Activated CD8-positive, alpha-beta memory T cell treated with anti-CD3 and anti-CD28 coated beads for 1 hour (primary cell): Measurements from ENCODE around the gene GBA2.
A peak's percentile ranks its signal among the peaks of the same experiment; 100 is the strongest.

Experiments
- DNase-seq, 2 donors: peaks; one replicate each; pipeline ENCODE4 v3.0.0-alpha.2; 2020; ENCODE audit warnings: low read depth in 1 of 2; ENCODE audit errors: extremely low read depth in 1 of 2

The GBA2 gene

DNA sequence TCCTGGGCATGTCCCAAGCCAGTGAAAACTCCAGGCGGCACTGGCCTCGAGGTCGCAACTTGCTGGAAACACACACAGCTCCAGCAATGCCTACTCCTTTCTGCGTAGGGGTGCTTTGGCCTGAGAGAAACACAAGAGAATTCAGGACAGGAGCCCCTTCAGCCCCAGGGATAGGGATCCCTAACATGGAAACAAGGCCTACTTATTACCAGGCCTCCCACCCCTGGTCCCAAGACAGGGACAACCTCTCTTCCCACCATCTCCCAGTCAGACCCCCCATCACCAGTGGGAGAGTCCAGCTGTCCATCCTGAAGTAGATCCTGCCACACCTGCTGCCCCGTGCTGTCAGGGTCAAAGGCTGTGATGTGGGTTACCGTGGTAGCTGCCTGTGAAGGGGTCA, 8.8 kb downstream of the GBA2 start:
- DNase-seq = no peak

DNA sequence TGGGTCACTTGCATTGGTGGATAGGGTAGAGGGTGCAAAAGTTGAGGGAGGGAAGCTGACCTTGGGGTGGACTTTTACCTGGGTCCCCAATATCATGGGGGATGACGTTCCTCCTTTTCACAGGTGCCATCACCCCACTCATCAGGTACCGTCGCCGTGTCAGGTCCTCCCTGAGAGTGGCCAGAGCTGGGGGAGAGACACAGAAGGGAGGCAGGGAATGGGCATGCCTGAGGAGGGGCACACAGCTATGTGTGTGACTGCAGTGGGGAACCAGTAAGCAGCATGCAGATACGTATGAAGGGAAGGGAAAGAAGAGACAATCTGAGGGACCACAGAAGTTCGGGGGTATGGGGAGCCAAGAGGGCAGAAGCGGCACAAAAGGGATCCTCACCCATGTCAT, 10.1 kb downstream of the GBA2 start:
- no peak for DNase-seq

DNA sequence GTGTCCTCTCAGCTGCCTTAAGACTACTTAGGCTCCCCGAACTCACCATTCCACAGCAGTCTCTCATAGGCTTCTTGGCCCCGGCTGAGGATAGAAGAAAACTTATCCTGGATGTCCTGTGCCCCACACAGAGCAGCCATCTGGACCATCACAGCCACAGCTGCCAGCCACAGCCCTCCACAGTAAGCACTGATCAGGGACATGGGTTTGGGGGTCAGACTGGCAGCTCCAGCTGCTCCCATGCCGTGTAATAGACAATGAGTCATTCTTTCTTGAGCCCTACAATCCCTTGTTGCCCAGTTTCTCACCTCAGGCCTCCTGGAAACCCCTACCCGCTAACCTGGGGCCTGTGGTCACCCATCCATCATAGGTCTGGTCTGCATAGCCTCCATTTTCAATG, 10.8 kb downstream of the GBA2 start:
- no peak for DNase-seq

DNA sequence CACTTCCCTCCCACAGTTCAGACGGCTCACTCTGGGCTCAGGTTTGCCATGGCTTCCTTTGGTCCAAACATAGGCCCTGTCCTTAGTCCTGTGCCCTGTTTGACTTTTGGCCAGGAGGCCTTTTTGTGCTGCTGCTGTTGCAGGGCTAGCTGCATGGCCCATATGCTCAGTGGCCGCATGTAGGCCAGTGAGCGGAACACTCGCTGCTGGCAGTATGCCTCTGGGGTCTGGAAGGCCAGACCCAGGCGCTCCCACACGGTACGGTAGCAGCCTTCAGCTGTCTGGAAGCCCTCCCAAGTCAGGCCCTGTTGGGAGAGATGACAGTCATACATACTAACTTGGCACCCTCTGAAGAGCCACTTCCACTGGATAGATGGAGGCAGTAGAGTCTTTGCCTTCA, 11.9 kb downstream of the GBA2 start:
- DNase-seq = no peak

DNA sequence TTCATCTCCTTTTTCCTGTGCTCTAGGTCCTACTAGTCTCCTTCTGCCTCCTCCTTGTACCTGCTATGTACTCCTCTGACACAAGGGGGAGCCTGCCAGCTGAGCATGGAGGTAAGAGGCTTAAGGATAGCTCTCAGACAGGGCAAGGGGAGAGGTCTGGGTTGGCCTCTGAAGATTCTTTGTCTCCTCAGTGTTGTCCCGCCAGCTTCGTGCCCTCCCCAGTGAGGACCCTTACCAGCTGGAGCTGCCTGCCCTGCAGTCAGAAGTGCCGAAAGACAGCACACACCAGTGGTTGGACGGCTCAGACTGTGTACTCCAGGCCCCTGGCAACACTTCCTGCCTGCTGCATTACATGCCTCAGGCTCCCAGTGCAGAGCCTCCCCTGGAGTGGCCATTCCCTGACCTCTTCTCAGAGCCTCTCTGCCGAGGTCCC, 12.8 kb downstream of the GBA2 start:
- DNase-seq = peak in 1 of 2 donors; percentile 31

DNA sequence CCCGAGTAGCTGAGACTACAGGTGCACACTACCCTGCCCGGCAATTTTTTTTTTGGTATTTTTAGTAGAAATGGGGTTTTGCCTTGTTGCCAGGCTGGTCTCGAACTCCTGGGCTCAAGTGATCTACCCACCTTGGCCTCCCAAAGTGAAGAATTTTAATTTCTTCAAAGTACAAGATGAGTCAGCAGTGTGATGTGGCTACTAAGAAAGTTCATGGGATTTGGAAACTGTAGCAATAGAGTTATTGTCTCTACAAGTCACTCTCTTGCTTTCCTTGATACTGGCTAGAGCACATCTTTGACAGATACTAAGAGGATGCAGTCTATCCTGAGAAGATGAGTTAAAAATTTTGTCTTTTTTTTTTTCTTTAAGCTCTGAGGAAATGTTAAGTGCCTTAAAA, 14.9 kb downstream of the GBA2 start:
- DNase-seq = no peak

DNA sequence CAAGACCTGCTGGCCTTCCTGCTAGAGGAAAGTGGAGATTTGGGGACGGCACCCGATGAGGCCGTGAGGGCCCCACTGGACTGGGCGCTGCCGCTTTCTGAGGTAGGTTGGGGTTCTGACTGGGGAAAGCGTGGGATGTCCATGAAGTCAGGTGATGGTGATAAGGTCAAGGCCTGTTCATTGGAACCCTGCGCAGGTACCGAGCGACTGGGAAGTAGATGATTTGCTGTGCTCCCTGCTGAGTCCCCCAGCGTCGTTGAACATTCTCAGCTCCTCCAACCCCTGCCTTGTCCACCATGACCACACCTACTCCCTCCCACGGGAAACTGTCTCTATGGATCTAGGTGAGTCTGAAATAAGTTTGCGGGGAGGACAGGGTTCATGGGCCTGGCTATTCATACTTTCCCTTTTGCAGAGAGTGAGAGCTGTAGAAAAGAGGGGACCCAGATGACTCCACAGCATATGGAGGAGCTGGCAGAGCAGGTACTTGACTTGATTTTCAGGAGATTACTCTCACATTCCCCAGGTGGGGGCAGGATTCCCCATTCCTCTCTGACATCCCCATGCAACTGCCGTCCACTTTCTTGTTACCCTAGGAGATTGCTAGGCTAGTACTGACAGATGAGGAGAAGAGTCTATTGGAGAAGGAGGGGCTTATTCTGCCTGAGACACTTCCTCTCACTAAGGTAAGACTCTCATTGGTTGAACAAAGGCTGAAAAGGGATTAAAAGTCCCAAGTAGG, 16.1 kb downstream of the GBA2 start:
- no peak for DNase-seq

DNA sequence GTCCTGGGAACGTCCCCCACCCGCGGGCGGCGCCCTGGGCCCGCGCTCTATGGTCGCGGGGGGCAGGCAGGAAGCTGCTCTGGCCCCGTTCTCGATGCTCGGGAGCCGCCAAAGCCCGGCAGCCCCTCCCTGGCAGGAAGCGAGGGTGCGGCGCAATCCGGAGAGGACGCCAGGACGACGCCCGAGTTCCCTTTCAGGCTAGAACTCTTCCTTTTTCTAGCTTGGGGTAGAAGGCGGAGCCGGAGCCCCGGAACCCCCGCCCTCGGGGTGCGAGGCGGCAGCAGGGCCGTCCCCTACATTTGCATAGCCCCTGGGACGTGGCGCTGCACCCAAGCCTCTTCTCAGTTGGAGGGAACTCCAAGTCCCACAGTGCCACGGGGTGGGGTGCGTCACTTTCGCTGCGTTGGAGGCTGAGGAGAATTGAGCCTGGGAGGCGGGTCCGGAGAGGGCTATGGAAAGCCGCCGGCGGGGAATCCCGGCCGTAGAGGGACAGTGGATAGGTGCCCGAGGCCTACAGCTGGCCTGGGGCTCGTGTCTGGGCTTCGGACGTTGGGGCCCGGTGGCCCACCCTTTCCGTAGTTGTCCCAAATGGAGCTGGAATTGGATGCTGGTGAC, 16.7 kb downstream of the GBA2 start, which contains the start of the genes CREB3 and TLN1:
TSS of gene CREB3 (plus strand) at position 482 of the 615 bp plus-strand sequence. CDS start at position 589, 107 bp downstream.
TSS of gene TLN1 (minus strand) at position 11 of the 615 bp plus-strand sequence. CDS start 6,501 bp downstream, outside the sequence.
- DNase-seq = peak; percentile 92 to 93

DNA sequence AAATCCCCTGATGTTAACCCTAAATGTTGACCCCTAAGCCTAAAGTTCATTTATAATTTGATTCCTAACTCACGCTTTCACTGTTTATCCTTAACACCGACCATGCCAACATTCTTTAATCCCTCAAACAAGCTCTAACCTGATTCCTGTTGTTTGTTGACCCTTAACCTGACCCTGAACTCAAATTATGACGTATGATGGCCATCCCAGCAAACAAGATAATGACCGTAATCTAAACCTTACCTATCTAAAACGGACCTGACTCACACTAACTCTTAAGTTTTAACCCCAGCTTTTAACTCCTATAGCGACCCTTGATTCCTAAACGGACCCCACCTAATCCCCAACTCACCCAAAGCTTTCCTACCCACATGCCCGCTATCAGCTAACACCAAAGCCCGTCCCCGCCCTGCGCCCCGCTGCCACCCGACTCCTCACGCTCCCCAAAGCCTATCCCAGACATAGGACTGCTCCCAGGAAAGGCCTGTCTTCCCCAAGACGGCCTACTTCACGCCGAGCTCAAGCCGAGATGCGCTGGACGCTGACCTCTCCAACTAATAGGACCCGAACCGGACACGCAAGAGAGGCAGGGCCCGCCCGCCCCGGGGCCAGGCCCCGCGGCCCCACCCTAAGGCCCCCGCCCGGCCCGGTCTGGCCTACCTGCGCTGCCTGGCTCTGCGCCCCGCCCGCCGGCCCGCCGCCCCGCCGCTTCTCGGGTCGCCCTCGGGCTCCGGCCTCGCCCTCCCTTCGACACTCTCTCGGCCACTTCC, 17.4 kb downstream of the GBA2 start:
- DNase-seq = peak in 1 of 2 donors; percentile 23

DNA sequence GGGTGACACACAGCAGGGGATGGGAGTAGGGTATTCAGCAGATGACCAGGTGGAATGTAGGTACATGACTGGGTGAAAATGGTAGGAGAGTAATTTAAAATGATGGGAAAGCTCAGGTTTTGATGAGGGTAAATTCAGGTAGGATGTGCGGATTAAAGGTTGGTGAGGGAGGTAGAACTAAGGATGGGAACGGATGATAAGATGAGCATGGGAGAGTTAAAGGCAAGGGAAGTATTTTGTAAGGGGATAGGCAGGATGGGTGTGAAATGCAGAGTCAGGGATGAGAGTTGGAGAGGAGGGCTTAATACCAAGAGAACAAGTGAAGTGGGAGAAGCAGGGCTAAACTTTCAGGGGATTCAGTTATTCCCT, 18.6 kb downstream of the GBA2 start:
- DNase-seq = no peak

DNA sequence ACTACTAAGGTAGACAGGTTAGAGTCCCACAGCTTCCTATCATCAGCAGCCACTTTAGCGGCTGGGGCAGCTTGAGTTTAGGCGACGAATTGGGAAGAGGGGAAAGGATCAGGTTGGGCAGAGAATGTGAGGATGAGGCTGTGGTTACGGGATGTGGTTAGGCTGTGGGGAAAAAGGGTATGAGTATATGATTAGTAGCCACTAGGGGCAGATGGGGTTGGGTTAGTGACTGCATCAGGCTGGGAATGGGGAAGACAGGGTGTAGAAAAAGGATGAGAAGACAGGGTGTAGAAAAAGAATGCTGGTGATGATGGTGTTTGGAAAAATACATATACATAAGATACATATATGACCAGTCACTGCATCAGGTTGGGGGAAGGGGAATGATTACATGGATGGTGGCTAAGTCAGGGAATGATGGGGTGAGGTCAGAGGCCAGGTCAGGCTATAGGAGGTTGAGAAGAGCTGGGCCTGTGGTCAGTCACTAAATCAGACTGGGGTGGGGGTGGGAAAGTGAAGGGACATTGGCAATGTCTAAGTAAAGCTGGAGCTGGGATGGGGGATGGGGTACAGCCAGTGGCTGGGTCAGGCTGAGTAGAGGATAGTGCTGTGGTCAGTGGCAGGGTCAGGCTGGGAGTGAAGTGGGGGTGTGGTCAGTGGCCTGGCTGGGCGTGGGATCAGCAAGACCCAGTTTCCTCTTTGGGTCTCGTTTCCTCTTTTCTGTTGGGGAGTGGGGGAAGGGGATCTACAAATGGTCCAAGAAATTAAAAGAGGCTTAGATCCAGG, 19.1 kb downstream of the GBA2 start:
- DNase-seq = no peak

DNA sequence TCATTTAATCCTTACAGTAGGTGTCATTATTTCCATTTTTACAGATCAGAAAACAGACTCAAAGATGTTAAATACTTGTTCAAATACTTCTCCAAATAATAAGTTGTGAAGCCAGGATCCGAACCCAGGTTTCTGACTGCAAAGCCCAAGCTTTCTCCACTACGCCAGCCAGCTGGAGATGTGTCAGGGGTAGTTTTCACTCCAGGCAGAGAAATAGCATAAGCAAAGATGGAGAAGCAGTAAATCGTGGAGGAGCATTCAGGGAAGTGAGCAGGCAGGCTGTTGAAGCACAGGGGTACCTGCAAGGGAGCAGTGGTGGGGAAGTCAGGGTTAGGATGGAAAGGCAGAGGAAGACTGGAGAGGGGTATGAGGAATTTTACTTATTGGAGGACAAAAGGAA, 19.9 kb downstream of the GBA2 start:
- DNase-seq = no peak

DNA sequence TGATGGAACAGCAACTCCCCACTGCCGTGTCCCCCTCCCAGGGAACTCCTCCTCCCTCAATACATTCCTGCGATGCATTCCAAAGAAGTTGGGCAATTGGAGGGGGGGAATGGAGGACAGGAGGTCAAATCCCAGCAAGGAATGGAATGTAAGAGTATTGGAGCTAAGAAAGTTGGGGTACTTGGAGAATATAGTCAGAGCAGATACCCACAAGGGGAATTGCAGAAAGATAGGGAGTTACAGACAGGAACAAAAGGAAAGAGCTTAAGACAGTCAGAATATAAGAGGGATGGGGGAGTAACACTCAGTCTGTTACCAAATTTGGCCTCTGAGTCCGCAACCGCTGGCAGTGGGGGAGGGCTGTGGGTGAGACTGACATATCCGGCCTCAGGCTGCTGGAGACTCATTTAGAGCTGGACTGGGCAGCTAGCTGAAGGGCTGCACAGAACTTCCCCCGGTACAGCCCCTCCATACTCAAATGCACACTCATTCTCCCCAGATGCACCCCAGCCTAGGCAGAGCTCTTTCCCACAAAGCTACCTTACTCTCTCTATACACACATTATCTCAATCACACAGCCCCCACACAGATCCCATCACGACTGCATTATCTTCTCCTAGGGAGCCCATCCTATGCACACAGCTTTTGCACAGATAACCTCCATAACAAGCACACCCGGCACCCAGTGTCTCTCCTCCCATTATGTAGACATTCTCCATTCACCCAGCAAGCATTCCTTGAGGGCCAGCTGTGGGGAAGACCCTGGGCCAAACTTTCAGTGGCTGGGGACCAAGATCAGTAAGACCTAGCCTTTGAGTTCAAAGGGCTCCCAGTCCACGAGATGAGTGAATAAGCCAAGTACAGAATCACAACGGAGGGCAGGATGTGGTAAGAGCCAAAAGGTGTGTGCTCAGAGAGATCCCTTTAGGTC, 20.7 kb downstream of the GBA2 start:
- DNase-seq = no peak

DNA sequence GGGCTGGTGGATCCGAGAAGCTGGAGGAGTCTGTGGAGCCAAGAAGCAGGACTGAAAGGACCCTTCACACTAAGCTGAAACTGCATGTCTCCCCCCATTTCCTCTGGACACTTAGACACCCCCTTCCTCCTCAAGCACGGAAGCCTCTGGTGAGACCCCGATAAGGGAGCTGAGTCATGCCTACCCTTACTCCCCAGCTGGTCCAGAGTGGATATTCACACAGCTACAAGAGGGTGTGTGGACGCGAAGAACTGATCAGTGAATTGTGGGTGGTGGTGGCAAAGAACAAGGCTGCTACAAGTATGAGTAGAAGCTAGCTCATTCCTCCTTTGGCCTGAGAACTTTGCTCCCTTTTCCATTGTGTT, 21.4 kb downstream of the GBA2 start:
- no peak for DNase-seq

DNA sequence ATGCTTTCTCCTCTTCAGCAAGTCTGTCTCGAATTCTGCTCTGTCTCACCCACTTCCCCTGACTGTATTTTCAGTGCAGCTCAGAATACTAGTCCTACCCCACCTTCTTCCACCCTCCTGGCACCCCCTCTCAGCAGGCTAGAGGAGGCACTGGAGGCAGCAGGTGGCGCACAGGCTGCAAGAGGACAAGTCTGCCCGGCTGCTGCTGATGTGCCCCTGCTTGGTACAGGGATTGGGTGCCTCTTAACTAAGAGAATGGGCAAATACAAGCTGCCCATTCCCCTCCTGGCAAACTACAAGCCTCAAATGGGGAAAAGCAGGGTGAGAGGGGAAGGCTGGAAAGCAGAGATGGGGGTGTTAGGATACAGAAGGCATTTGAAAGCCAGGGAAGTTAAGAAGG, 22.1 kb downstream of the GBA2 start:
- DNase-seq = no peak

DNA sequence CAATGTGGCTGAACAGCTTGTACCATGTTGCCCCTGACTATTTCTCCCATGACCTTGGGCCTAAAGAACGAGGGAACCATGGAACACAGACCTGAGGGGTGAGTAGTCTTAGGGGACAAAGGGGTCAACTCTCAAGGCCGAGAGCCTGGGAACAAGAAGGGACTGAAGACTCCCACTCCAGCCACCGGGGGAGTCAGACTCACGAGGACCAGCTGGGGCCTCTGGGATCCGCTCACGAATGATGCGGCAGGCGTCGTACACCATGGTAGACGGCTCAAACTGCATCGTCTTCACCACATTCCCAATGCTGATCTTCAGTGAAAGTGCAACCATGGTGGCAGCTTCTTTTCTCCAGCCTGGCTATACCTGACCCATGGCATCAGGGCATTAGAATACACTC, 23.7 kb downstream of the GBA2 start:
- no peak for DNase-seq

DNA sequence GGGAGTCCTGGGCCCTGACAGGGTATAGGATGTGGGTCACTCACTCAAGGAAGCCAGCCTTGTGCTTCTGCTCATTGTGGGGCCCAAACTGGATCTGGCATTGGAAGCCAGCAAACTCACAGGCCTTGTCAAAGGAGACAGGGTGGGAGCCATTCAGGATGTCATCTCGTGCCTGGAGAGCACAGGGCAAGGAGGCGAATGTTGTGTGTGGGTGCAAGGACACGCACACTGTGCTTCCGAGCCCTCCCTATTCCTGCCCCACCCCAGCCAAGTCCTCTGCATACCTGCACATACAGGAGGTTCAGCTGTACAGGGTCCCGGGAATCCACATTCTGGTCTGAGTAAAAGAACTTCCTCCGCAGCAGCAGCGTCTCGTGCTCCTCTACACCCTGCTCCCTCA, 25.1 kb downstream of the GBA2 start:
- no peak for DNase-seq

DNA sequence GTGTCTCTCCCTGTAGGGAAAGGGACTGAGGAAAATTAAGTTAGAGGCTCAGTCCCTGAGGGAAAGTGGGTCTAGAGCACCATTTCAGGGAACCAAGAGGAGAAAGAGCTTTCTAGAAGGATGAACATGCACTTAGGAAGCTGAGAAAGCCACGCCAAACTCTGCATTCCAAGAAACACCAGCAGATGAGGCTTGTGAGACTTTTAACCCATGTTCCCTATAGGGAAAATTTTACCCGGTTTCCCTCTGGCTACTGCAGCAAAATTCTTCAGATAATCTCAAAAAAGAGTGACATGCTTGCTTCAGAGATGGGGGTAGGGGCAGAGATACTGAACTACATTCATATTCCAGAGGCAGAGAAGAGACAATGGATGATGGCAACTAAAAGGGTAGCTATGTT, 25.6 kb downstream of the GBA2 start:
- DNase-seq = no peak

DNA sequence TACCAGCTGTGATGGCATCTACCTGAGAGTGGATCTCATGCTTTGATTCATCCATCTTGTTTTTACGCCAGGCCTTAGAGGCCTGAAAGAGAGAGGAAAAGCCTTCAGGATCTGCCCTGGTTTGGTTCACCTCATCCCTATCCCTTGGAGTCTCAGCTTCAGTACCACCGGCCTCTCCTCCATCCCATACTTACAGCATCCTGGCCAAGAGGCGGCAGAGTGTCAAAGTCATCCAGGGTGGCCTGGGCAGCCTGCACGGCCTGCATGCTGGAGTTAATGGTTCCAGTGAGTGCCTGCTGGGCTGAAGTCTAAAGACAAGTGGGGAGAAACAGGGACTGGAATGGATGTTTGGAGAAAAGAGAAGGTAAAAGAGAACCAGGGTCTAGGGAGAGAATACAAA, 29.5 kb downstream of the GBA2 start:
- no peak for DNase-seq
